ENCODE measurements around the gene COL21A1. TPM values are rescaled to one million over a fixed set of nuclear protein-coding genes. Genes with fewer than 3 reads are reported as not detected.

The COL21A1 gene
- total RNA-seq = 2.0 and 6.7 TPM in 2 replicates

GRCh38 chr6:56246881-56247653 is at the start of gene COL21A1:
TSS of gene COL21A1 (minus strand) at chr6:56247580. CDS start at chr6:56182618, 64,962 bp downstream.

